ENCODE data around the gene PNPT1. TPM values are rescaled to one million over a fixed set of nuclear protein-coding genes. Genes with fewer than 3 reads are reported as not detected.

The PNPT1 gene
- total and polyA plus RNA-seq, 2 of the 8 experiments (the other 6 are each of a cell fraction or from before 2014, with no cell fraction given) = 8.3 to 40.2 TPM

DNA sequence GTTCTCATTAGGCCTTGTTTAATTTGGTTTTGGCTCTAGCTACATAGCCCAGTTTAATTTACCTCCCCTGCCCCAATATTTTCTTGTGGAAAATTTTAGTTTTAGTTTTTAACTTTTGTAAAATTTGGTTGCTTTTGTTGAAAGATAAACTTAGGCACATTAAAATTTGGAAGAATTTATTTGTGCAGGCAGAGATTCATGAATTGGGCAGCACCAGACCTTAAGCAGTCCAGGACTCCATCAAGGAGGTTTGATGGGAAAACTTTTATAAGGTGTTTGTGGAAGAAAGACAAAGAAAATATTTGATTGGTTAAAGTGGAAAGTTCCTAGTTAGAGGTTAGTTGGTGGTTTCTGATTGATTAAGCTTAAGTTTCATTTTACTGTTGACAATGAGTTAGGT, 16.4 kb upstream of the PNPT1 start (continued):
- TF ChIP-seq, protein P1, sequence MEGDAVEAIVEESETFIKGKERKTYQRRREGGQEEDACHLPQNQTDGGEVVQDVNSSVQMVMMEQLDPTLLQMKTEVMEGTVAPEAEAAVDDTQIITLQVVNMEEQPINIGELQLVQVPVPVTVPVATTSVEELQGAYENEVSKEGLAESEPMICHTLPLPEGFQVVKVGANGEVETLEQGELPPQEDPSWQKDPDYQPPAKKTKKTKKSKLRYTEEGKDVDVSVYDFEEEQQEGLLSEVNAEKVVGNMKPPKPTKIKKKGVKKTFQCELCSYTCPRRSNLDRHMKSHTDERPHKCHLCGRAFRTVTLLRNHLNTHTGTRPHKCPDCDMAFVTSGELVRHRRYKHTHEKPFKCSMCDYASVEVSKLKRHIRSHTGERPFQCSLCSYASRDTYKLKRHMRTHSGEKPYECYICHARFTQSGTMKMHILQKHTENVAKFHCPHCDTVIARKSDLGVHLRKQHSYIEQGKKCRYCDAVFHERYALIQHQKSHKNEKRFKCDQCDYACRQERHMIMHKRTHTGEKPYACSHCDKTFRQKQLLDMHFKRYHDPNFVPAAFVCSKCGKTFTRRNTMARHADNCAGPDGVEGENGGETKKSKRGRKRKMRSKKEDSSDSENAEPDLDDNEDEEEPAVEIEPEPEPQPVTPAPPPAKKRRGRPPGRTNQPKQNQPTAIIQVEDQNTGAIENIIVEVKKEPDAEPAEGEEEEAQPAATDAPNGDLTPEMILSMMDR (IDR thresholded peaks at IDR 0.05; ENCODE audit: control extremely low read depth in 1 of 3, insufficient read depth in 1 of 3, low read depth in 1 of 3, low read length in 3 of 3) = no peak
